SK-N-MC (cell line): ENCODE measurements around the gene KCNMA1.

Experiments used
- EZH2 ChIP-seq: fragments of 200-600 bp; sonication (generic); IDR thresholded peaks from one replicate; pipeline ENCODE4 v1.6.1; 2017; ENCODE audit warnings: antibody characterized with exemption
- FOXP2 ChIP-seq: optimal IDR thresholded peaks from 2 replicates; pipeline ENCODE3; 2011; ENCODE audit warnings: mild to moderate bottlenecking, moderate library complexity; ENCODE audit not compliant: insufficient read depth; ENCODE audit errors: extremely low read length, control extremely low read depth
- POLR2AphosphoS5 ChIP-seq: IDR thresholded peaks from 2 replicates; pipeline ENCODE4 v1.6.1; 2012; ENCODE audit warnings: mild to moderate bottlenecking, low read depth, low read length, borderline replicate concordance

GRCh38 chr10:77661100-77661499 lies 23.5 kb upstream of the KCNMA1 start:
- no peak for TF ChIP-seq POLR2AphosphoS5
- no peak for TF ChIP-seq EZH2
- no peak for TF ChIP-seq FOXP2
